ENCODE data around the gene PACC1.

DNA sequence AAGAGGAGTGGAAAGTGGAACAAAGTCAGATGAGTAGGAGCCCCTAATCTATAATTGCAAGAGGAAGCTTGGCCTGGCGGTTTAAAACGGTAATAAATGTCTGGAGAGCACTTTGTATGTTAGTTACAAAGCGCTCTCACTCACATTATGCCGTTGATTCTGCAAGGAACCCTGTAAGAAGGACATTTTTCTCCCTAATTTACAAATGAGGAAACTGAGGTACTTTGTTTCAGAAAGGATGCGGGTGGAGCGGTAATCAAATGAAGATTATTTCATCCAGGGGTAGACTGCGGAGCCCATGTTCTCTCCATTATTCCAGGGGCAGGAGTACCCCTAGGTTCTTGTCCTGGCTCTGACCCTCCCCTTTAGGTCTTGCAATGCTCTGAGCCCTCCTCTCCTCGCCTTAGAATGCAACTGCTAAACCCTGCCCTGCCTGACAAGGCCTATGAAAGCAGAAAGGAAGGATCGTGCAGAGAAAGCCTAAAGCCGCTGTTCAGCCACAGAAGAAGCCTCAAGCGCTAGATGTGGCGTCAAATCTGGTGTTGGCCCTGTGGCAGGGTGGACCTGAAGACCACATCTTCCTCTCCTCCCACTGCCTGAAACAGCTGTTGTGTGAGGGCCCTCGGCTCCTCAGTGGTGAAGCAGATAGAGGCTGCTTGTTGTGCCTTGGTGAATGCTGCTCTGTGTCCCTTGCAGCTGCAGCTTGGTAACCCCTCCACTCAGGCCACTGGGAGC is 588 bp upstream of the PACC1 start:
- TF ChIP-seq, protein P1, sequence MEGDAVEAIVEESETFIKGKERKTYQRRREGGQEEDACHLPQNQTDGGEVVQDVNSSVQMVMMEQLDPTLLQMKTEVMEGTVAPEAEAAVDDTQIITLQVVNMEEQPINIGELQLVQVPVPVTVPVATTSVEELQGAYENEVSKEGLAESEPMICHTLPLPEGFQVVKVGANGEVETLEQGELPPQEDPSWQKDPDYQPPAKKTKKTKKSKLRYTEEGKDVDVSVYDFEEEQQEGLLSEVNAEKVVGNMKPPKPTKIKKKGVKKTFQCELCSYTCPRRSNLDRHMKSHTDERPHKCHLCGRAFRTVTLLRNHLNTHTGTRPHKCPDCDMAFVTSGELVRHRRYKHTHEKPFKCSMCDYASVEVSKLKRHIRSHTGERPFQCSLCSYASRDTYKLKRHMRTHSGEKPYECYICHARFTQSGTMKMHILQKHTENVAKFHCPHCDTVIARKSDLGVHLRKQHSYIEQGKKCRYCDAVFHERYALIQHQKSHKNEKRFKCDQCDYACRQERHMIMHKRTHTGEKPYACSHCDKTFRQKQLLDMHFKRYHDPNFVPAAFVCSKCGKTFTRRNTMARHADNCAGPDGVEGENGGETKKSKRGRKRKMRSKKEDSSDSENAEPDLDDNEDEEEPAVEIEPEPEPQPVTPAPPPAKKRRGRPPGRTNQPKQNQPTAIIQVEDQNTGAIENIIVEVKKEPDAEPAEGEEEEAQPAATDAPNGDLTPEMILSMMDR (IDR thresholded peaks at IDR 0.05 in 4 of 5, conservative IDR thresholded peaks at IDR 0.05 in 1 of 5), result peak in 1 of 5 experiments; percentile 13
- no peak for TF ChIP-seq POLR2A (IDR thresholded peaks at IDR 0.05)
